Rectal smooth muscle tissue (tissue), 1 donor: Measurements from ENCODE around the gene AP1B1.
A peak's percentile ranks its signal among the peaks of the same experiment; 100 is the strongest.
"Not testable (repeated sequence)": the region's sequence is repeated elsewhere in the genome, so short reads cannot be mapped to it uniquely, and the experiment has no call there.

Experiments used
- H3K27ac ChIP-seq: one replicate; pipeline ENCODE4 v1.7.0; 2013; ENCODE audit warnings: low read depth, low read length, inconsistent platforms
- H3K27me3 ChIP-seq: one replicate; pipeline ENCODE4 v1.7.0; 2013; ENCODE audit warnings: low read length; ENCODE audit not compliant: control insufficient read depth, insufficient read depth
- H3K36me3 ChIP-seq: one replicate; pipeline ENCODE4 v1.7.0; 2013; ENCODE audit warnings: low read length; ENCODE audit not compliant: control insufficient read depth, insufficient read depth
- H3K4me1 ChIP-seq: one replicate; pipeline ENCODE4 v1.7.0; 2013; ENCODE audit warnings: low read length; ENCODE audit not compliant: control insufficient read depth, insufficient read depth
- H3K4me3 ChIP-seq: one replicate; pipeline ENCODE4 v1.7.0; 2013; ENCODE audit warnings: low read length
- H3K9ac ChIP-seq: one replicate; pipeline ENCODE4 v1.7.0; 2013; ENCODE audit warnings: low read length

The AP1B1 gene

DNA sequence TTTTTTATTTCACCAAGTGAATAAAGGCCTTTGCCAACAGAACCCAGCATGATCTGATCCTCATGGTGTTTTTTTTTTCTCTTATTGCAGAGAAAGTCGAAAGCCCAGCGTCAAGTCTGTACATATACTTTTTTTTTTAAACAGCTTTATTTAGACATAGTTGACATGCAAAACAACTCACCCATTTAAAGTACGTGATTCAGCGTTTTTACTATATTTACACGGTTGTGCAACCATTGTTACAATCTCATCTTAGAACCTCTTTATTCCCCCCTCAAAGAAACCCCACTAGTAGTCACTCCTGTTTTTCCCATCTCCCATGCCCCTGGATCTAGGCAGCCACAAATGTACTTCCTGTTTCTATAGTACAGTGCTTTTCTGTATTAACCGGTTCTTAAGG, 20.6 kb upstream of the AP1B1 start:
- Histone ChIP-seq H3K9ac (no peak overlapping the region), H3K36me3 (no peaks in the 10 kb centered on the region), H3K27ac (no peak overlapping the region), H3K4me3 (no peak overlapping the region), H3K27me3 (no peaks in the 10 kb centered on the region), H3K4me1 (no peaks in the 10 kb centered on the region)

DNA sequence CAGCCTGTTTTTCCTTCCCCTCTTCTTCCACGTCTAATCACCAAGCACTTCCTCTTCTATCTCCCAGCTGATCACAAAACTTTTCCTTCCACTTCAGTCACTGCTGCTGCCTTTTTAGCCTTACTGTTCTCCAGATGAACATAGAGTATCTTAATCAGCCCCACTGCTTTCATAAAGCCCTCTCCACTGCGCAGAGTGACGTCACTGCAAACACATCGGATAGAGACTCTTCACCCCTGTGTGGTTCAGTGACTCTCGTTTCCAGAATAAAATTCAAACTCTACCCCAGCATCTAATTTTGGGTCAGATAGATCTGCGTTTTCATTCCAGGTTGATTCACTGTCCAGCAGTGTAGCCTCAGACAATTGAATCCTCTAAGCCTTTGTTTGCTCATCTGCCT, 13.2 kb upstream of the AP1B1 start:
- not testable (repeated sequence) for H3K9ac ChIP-seq, H3K27ac ChIP-seq, H3K27me3 ChIP-seq, H3K4me1 ChIP-seq, H3K4me3 ChIP-seq, H3K36me3 ChIP-seq

DNA sequence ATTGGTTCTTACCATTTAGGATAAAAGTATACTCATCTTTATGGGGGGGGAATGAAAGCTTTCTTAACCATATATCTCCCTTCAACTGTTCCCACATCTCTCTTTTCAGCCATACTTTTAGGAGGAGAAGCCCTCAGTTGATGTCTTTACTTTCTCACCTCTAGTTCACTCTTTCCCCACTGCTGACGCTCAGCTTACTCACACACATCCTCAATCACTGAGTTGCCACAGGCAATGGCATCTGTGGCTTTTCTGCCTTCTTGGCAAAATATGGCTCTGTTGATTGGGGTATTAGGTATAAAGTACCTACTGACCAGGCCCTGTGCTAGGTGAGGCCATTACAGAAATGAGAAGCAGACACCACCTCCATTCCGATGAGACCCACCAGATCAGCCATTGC, 12.2 kb upstream of the AP1B1 start:
- H3K9ac ChIP-seq: no peak overlapping the region
- peaks cover 6% of the 10 kb centered on the region for H3K4me1 ChIP-seq
- no peak overlapping the region for H3K4me3 ChIP-seq
- no peak overlapping the region for H3K27ac ChIP-seq
- no peaks in the 10 kb centered on the region for H3K36me3 ChIP-seq
- H3K27me3 ChIP-seq: no peaks in the 10 kb centered on the region

DNA sequence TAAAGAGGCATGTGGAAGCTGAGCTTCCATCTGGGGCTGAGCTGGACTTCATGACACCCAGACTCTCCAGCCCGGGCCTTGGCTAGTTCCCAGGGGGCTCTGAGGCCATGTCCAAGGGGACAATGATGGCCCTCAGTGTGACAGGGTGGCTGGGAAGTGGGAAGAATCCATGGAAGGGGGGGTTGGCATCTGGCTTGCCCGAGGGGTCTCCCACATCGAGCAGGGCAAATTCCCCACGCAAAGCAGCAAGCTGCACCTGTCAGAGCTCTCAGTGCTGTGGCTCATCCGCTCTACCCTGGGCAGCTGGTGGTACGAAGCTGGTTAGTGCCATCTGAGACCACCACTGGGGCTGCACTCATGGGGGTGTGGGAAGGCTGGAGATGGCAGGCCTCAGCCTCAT, 9.4 kb upstream of the AP1B1 start:
- Histone ChIP-seq H3K4me1 (peaks cover 6% of the 10 kb centered on the region), H3K36me3 (no peaks in the 10 kb centered on the region)

DNA sequence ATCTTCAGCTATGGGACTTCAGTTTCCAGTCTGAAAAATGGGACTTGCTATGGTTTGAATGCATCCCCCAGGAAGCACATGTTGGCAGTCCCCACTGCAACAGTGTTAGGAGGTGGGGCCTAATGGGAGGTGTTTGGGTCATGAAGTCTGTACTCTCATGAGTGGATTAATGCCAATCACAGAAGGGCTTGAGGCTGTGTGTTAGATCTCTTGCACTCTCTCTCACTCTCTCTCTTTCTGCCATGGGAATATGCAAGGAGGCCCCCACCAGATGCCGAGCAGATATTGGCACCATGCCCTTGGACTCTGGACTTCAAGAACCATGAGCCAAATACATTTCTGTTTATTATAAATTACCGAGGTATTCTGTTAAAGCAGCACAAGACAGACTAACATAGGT, 7.8 kb upstream of the AP1B1 start:
- no peak overlapping the region for H3K9ac ChIP-seq
- no peaks in the 10 kb centered on the region for H3K36me3 ChIP-seq
- peaks cover 6% of the 10 kb centered on the region for H3K4me1 ChIP-seq
- H3K27me3 ChIP-seq: no peaks in the 10 kb centered on the region
- no peak overlapping the region for H3K4me3 ChIP-seq
- no peak overlapping the region for H3K27ac ChIP-seq

More for the DNA sequence above, 9.4 kb upstream of the AP1B1 start:
- Histone ChIP-seq H3K27me3 (no peaks in the 10 kb centered on the region), H3K27ac (no peak overlapping the region), H3K9ac (no peak overlapping the region), H3K4me3 (no peak overlapping the region)

DNA sequence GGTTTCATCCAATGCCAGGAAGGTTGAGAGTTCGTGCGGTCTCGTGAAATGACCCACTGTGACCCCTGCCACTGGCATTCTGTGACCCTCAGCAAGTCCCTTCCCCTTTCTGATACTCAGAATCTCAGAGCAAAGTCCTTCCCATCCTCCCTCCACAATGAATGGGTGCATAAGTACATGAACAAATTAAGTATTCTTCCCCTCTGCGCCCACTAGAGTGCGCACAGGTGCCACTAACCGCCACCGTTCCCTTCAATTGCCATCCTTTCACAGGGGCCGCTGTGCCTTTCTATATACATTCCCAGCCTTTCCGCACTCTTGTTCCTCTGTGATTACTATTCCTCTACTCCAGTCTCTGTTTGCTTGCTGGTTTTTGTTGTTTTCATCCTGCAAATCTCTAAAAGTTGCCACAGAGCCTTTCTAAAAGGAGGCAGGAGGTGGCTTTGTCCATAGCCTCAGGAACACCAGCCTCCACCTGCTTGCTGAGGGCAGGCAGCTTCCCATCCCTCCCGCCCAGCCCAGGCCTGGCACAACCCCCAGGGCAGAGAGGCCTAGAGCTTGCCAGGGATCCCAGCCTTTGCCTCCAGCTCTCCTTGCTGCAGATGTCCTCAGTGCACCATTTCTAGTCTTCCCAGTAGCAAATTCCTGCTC, 6.7 kb upstream of the AP1B1 start:
- Histone ChIP-seq H3K27me3 (no peaks in the 10 kb centered on the region), H3K36me3 (no peaks in the 10 kb centered on the region), H3K4me3 (no peak overlapping the region), H3K27ac (no peak overlapping the region), H3K9ac (no peak overlapping the region), H3K4me1 (peaks cover 6% of the 10 kb centered on the region)

DNA sequence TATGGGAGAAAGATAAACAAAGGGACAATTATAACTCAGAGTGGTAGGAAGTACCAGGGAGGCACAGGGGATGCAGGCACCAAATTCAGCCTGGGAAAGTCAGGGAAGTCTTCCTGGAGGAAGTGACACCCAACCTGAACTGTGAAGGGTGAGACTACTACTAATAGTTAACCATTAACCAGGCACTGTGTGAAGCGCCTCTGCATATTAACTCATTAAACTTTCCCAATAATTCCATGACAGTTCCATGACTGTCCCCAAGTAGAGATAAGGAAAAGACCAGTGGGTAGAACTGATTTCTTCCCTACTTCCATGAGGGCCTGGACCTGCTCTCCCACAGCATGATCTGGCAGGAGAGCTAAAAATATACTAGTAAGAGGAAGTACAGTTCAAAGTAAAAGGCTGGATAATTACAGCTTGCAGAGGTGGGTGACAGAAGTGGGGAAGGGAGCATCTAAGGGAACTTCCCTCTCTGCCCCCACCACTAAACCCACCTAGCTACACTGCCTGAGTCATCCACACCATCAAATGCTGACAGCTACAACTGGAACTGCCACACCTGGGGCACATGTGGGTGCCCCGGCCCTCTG, 4.7 kb upstream of the AP1B1 start:
- Histone ChIP-seq H3K4me3 (no peak overlapping the region), H3K4me1 (peaks cover 10% of the 10 kb centered on the region), H3K27me3 (no peaks in the 10 kb centered on the region), H3K9ac (no peak overlapping the region), H3K36me3 (no peaks in the 10 kb centered on the region), H3K27ac (no peak overlapping the region)

DNA sequence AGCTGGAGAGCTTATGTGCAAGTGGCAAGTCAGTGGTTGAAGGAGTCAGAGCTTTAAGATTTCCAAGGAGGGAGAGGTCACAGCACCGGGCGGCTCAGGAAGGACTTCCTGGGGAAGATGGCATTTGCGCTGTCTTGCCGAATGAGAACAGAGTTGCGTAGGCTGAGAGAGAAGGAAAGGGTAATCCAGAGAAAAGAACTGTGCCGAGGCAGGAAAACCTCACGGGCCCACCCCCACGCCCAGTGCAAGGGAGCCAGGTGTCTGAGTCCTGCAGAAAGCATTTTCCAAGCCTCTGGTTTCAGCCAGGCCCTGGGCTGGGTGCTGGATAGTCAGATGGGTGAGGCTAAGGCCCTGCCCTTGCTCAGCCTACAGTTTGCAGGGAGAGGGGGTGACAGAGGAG, 3.2 kb upstream of the AP1B1 start:
- Histone ChIP-seq H3K27me3 (no peaks in the 10 kb centered on the region), H3K27ac (no peak overlapping the region), H3K36me3 (no peaks in the 10 kb centered on the region), H3K9ac (no peak overlapping the region), H3K4me1 (peaks cover 10% of the 10 kb centered on the region), H3K4me3 (no peak overlapping the region)

DNA sequence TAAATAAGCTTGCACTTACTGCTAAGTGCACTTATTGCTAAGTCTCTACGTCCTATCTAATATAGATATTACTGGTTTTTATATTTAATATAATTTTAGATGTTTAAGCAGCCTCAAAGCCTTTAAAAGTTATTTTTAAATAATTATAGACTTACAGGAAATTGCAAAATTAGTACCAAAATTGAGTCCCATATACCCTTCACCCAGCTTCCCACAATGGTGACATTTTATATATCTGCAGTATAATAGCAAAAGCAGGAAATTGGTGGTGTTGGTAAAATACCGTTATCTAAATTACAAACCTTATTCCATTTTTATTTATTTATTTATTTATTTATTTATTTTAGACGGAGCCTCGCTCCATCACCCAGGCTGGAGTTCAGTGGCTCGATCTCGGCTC, 1.9 kb upstream of the AP1B1 start:
- Histone ChIP-seq H3K27ac (no peak overlapping the region), H3K4me1 (peaks cover 4% of the 10 kb centered on the region)

DNA sequence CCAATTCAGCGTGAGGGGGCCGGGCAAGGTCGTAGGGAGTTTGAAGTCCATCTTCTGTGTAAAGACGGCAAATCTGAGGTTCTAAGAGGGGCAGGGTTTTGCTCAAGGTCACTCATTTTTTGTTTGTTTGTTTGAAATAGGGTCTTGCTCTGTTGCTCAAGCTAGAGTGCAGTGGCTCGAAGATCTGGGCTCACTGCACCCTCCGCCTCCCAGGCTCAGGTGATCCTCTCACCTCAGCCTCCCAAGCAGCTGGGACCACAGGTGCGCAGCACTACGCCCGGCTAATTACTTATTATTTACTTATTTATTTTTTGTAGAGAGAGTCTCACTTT, 355 bp upstream of the AP1B1 start:
- peak overlapping the region; percentile 25 for H3K9ac ChIP-seq

More for the DNA sequence above, 1.9 kb upstream of the AP1B1 start:
- no peaks in the 10 kb centered on the region for H3K27me3 ChIP-seq
- H3K4me3 ChIP-seq: no peak overlapping the region
- no peaks in the 10 kb centered on the region for H3K36me3 ChIP-seq
- H3K9ac ChIP-seq: no peak overlapping the region

DNA sequence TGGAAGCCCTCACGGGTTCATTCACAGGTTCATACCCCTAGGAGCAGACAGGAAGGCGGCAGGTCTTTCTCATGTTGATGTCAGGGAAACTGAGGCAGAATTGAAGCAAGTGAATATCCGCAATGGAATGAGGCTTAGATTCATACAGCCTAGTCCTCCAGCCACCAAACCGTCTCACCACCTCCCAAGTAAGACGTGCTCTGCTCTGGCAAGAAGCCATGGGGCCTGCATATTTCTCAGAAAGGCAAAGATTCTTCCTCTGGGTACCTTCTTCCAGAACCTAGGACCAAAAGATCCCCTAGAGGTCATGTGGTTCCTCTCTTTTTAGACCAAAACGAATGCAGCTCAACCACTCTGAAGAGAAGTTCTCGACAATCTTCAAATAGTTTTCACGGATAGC, 1.7 kb downstream of the AP1B1 start:
- Histone ChIP-seq H3K36me3 (peaks cover 2% of the 10 kb centered on the region), H3K9ac (no peak overlapping the region), H3K27ac (no peak overlapping the region), H3K4me1 (peaks cover 4% of the 10 kb centered on the region), H3K27me3 (no peaks in the 10 kb centered on the region), H3K4me3 (no peak overlapping the region)

More for the DNA sequence above, 355 bp upstream of the AP1B1 start:
- Histone ChIP-seq H3K27me3 (no peaks in the 10 kb centered on the region), H3K36me3 (peaks cover under 1% of the 10 kb centered on the region), H3K27ac (peak overlapping the region; percentile 64), H3K4me3 (peak overlapping the region; percentile 69), H3K4me1 (peaks cover 4% of the 10 kb centered on the region)

DNA sequence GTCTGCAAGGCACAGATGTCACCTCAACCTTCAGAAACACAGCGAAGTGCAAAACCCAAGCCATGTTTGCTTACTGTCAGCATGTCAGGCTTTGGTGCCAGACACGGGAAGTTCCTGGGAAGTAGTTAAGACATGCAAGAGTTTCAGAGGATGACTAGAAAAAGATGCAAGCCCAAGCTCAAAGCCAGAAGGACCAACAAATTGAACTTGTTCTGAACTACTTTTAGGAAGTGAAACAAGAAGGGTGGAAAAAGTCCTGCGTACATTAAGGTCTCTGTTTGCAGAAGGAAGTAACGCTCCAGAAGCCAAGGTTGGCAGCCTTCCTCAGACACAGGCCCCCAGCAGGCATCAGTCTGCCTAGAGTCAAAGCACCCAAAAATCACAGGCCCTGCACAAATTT, 2.6 kb downstream of the AP1B1 start:
- H3K4me1 ChIP-seq: peaks cover 4% of the 10 kb centered on the region
- no peak overlapping the region for H3K27ac ChIP-seq

DNA sequence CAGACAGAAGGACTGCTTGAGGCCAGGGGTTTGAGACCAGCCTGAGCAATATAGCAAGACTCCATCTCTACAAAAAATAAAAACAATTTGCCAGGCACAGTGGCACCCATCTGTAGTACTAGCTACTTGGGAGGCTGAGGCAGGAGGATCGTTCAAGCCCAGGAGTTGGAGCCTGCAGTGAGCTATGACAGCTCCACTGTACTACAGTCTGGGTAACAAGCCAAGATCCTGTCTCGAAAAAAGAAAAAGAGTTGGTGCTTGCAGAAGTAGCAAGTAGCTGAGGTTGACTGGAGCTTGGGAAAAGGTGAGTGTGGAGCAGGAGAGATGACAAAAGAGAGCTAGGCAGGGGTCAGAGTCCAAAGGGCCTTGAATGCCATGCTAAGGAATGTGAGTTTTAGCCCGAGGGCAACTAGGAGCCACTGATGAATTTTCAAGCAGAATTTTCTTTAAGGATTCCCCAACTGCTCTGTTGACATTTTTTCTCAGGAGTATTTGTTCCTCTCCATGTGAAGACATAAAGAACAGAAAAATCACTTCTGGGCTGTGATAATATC, 3.1 kb downstream of the AP1B1 start:
- Histone ChIP-seq H3K36me3 (peaks cover 2% of the 10 kb centered on the region), H3K4me3 (no peak overlapping the region), H3K4me1 (peaks cover 4% of the 10 kb centered on the region), H3K27me3 (no peaks in the 10 kb centered on the region), H3K9ac (no peak overlapping the region), H3K27ac (no peak overlapping the region)

More for the DNA sequence above, 2.6 kb downstream of the AP1B1 start:
- peaks cover 2% of the 10 kb centered on the region for H3K36me3 ChIP-seq
- no peaks in the 10 kb centered on the region for H3K27me3 ChIP-seq
- no peak overlapping the region for H3K4me3 ChIP-seq
- no peak overlapping the region for H3K9ac ChIP-seq
